GM21526 (cell line): Measurements from ENCODE around the gene LBHD1.
"Not testable (repeated sequence)": the region's sequence is repeated elsewhere in the genome, so short reads cannot be mapped to it uniquely, and the experiment has no call there.

Experiments
- ATAC-seq: cut with Tn5 transposase; IDR thresholded peaks from one replicate; pipeline ENCODE4 v1.9.1; 2021; ENCODE audit warnings: moderate library complexity; ENCODE audit not compliant: unreplicated experiment, low FRiP score

The LBHD1 gene

GRCh38 chr11:62621567-62622470 is 50.2 kb downstream of the LBHD1 start, which contains the start of gene B3GAT3:
TSS of gene B3GAT3 (minus strand) at chr11:62621986. CDS start at chr11:62621947, 39 bp downstream.
- ATAC-seq: peak; percentile 84

- no peak for ATAC-seq
Measured at GRCh38 chr11:62621027-62621566, 51.0 kb downstream of the LBHD1 start.

- ATAC-seq: not testable (repeated sequence)
Measured at GRCh38 chr11:62616957-62617356, 55.1 kb downstream of the LBHD1 start.

- ATAC-seq: no peak
Measured at GRCh38 chr11:62615521-62615920, 56.5 kb downstream of the LBHD1 start.

- ATAC-seq: no peak
Measured at GRCh38 chr11:62614275-62614674, 57.8 kb downstream of the LBHD1 start.

GRCh38 chr11:62613291-62613778 is 58.7 kb downstream of the LBHD1 start:
- ATAC-seq: no peak
